Endothelial cell (in vitro differentiated cells): Measurements from ENCODE around the gene RABL2B. TPM values are rescaled to one million over a fixed set of nuclear protein-coding genes. Genes with fewer than 3 reads are reported as not detected.

Source experiments
- DNase-seq: peaks from one replicate; pipeline ENCODE4 v3.0.0; 2021; ENCODE audit warnings: low spot score
- H3K27ac Mint-ChIP-seq: one replicate; pipeline ENCODE4 v1.8.0; 2021; ENCODE audit warnings: mixed read lengths, inconsistent platforms; ENCODE audit not compliant: unreplicated experiment
- H3K27me3 Mint-ChIP-seq: one replicate; pipeline ENCODE4 v1.8.0; 2021; ENCODE audit warnings: mild to moderate bottlenecking, moderate library complexity, mixed read lengths, inconsistent platforms; ENCODE audit not compliant: unreplicated experiment
- H3K36me3 Mint-ChIP-seq: one replicate; pipeline ENCODE4 v1.8.0; 2021; ENCODE audit warnings: mild to moderate bottlenecking, low read depth, mixed read lengths, inconsistent platforms; ENCODE audit not compliant: unreplicated experiment
- H3K4me1 Mint-ChIP-seq: one replicate; pipeline ENCODE4 v1.8.0; 2021; ENCODE audit warnings: mild to moderate bottlenecking, mixed read lengths, inconsistent platforms; ENCODE audit not compliant: unreplicated experiment
- H3K4me3 Mint-ChIP-seq: one replicate; pipeline ENCODE4 v1.8.0; 2021; ENCODE audit warnings: mild to moderate bottlenecking, mixed read lengths, inconsistent platforms; ENCODE audit not compliant: unreplicated experiment
- H3K9me3 Mint-ChIP-seq: one replicate; pipeline ENCODE4 v1.8.0; 2021; ENCODE audit warnings: mixed read lengths, inconsistent platforms; ENCODE audit not compliant: unreplicated experiment
- total RNA-seq: library from RNA; stranded (reverse); fragmentation: NEBNext Ultra II Directional; extraction: Animal tissue kit (Norgen Biotek cat#: 25700); gene quantifications from one replicate; pipeline ENCODE4 v1.2.1, GENCODE V29; 2021; ENCODE audit not compliant: unreplicated experiment
- TF ChIP-seq, protein P1 (sequence below): fragments of 200-600 bp; sonication (generic); IDR thresholded peaks from one replicate; pipeline ENCODE4 v1.5.0; 2021; ENCODE audit warnings: antibody characterized with exemption; ENCODE audit not compliant: unreplicated experiment

RABL2B gene
- total RNA-seq, 1 donor from 2014 or later = 31.1 TPM

DNA sequence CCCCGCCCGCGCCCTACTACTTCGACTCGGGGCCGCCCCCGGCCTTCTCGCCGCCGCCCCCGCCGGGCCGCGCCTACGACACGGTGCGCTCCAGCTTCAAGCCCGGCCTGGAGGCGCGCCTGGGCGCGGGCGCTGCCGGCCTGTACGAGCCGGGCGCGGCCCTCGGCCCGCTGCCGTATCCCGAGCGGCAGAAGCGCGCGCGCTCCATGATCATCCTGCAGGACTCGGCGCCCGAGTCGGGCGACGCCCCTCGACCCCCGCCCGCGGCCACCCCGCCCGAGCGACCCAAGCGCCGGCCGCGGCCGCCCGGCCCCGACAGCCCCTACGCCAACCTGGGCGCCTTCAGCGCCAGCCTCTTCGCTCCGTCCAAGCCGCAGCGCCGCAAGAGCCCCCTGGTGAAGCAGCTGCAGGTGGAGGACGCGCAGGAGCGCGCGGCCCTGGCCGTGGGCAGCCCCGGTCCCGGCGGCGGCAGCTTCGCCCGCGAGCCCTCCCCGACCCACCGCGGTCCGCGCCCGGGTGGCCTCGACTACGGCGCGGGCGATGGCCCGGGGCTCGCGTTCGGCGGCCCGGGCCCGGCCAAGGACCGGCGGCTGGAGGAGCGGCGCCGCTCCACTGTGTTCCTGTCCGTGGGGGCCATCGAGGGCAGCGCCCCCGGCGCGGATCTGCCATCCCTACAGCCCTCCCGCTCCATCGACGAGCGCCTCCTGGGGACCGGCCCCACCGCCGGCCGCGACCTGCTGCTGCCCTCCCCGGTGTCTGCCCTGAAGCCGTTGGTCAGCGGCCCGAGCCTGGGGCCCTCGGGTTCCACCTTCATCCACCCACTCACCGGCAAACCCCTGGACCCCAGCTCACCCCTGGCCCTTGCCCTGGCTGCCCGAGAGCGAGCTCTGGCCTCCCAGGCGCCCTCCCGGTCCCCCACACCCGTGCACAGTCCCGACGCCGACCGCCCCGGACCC lies 62.9 kb downstream of the RABL2B start:
- Mint-ChIP-seq H3K4me3 (no peak overlapping the region), H3K9me3 (no peaks in the 10 kb centered on the region), H3K27me3 (peaks cover 52% of the 10 kb centered on the region), H3K27ac (no peak overlapping the region), H3K36me3 (peaks cover 65% of the 10 kb centered on the region), H3K4me1 (peaks cover 40% of the 10 kb centered on the region)
- DNase-seq = no peak
- TF ChIP-seq, protein P1, sequence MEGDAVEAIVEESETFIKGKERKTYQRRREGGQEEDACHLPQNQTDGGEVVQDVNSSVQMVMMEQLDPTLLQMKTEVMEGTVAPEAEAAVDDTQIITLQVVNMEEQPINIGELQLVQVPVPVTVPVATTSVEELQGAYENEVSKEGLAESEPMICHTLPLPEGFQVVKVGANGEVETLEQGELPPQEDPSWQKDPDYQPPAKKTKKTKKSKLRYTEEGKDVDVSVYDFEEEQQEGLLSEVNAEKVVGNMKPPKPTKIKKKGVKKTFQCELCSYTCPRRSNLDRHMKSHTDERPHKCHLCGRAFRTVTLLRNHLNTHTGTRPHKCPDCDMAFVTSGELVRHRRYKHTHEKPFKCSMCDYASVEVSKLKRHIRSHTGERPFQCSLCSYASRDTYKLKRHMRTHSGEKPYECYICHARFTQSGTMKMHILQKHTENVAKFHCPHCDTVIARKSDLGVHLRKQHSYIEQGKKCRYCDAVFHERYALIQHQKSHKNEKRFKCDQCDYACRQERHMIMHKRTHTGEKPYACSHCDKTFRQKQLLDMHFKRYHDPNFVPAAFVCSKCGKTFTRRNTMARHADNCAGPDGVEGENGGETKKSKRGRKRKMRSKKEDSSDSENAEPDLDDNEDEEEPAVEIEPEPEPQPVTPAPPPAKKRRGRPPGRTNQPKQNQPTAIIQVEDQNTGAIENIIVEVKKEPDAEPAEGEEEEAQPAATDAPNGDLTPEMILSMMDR = no peak

DNA sequence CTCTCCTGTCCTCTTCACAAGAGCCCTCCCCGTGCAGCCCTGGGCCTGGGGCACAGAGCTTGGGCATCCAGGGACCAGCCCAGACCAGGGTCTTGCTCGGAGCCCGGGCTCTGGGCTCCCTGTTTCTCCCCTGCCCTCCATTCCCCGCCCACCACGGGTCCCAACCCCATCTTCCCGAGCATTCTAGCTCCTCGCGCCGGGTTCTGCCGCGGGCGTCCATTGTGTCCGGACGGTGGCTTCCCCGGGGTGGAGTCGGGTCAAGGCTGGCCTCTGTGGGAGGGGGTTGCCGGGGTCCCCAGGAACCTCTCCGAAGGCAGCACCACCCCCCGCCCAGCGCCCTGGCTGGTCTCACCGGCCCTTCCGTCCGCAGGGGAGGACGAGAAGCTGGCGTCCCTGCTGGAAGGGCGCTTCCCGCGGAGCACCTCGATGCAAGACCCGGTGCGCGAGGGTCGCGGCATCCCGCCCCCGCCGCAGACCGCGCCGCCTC lies 63.6 kb downstream of the RABL2B start:
- Mint-ChIP-seq H3K27ac (no peak overlapping the region), H3K4me1 (peaks cover 40% of the 10 kb centered on the region), H3K36me3 (peaks cover 58% of the 10 kb centered on the region), H3K27me3 (peaks cover 54% of the 10 kb centered on the region), H3K9me3 (no peaks in the 10 kb centered on the region), H3K4me3 (peak overlapping the region; percentile 76)
- no peak for DNase-seq
- TF ChIP-seq, protein P1 = no peak

DNA sequence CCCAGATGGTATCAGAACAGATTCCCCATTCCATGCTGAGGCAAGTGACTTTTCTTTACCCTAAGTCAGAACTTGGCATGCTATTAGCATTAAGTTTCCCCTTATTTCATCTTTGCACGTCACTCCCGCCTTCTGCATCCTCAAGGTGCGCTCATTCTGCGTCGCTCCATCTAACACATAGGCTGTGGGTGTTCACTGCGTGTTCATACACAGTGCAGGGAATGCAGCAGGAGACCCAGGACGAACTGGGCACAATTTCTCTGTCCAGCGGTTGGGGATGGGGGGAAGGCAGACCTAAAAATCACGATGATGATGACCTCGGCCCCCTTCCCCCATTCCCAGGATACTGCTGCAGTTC lies 65.1 kb downstream of the RABL2B start:
- H3K4me3 Mint-ChIP-seq = peak overlapping the region; percentile 47
- H3K27ac Mint-ChIP-seq = peak overlapping the region; percentile 83
- H3K9me3 Mint-ChIP-seq = no peaks in the 10 kb centered on the region
- H3K4me1 Mint-ChIP-seq = peaks cover 45% of the 10 kb centered on the region
- TF ChIP-seq, protein P1 = no peak
- H3K27me3 Mint-ChIP-seq = peaks cover 61% of the 10 kb centered on the region
- peaks cover 54% of the 10 kb centered on the region for H3K36me3 Mint-ChIP-seq
- no peak for DNase-seq

DNA sequence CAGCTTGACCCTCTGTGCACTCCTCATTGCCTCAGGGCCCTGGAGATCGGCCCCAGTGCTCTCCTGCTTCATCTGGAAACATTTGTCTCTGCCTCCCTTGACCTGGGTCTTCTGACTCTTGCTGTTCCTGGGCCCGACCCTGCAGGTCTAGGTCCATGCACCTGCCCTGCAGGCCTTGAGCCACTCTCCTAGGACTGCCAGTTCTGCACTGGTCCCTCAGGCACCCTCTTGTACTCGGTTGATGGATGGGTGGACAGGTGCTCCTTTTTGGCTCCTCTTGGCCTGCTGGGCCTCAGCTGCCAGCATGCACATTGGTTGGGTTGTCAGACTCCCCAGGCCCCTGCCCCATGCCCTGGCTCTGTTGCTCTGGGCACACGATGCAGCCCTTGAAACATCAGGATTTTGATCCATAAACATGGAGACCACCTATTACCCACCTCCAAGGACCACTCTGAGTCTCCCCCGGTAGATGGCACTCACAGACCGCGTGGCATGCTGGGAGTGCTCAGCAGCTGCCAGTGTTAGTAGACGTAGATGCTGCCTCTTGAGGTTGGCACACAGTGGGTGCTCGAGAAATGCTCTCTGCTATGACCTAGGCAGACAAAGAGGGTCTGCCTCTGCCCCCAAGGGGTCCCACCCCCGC lies 65.6 kb downstream of the RABL2B start:
- TF ChIP-seq, protein P1 = no peak
- DNase-seq = no peak
- Mint-ChIP-seq H3K4me3 (peak overlapping the region; percentile 84), H3K36me3 (peaks cover 54% of the 10 kb centered on the region), H3K27me3 (peaks cover 62% of the 10 kb centered on the region), H3K9me3 (no peaks in the 10 kb centered on the region), H3K4me1 (peaks cover 47% of the 10 kb centered on the region), H3K27ac (peak overlapping the region; percentile 83)

Other genes starting within 250 kb of the RABL2B start
- not detected for gene KLHDC7B, start 237.7 kb downstream of the RABL2B start, total RNA-seq
- gene SYCE3, start 220.7 kb downstream of the RABL2B start, total RNA-seq = not detected
- gene CPT1B, start 205.2 kb downstream of the RABL2B start, total RNA-seq = 89.0 TPM
- gene CHKB, start 200.8 kb downstream of the RABL2B start, total RNA-seq = 94.6 TPM
- 0.69 TPM for gene MAPK8IP2, start 182.8 kb downstream of the RABL2B start, total RNA-seq
- gene ARSA, start 155.5 kb downstream of the RABL2B start, total RNA-seq = 59.6 TPM
- 223 TPM for gene SHANK3, start 110.8 kb downstream of the RABL2B start, total RNA-seq
- 2.8 TPM for gene ACR, start 45.4 kb downstream of the RABL2B start, total RNA-seq